ENCODE results near the gene WDR75. TPM values are rescaled to one million over a fixed set of nuclear protein-coding genes. Genes with fewer than 3 reads are reported as not detected.

Gene WDR75
- total RNA-seq = 48.3 TPM

DNA sequence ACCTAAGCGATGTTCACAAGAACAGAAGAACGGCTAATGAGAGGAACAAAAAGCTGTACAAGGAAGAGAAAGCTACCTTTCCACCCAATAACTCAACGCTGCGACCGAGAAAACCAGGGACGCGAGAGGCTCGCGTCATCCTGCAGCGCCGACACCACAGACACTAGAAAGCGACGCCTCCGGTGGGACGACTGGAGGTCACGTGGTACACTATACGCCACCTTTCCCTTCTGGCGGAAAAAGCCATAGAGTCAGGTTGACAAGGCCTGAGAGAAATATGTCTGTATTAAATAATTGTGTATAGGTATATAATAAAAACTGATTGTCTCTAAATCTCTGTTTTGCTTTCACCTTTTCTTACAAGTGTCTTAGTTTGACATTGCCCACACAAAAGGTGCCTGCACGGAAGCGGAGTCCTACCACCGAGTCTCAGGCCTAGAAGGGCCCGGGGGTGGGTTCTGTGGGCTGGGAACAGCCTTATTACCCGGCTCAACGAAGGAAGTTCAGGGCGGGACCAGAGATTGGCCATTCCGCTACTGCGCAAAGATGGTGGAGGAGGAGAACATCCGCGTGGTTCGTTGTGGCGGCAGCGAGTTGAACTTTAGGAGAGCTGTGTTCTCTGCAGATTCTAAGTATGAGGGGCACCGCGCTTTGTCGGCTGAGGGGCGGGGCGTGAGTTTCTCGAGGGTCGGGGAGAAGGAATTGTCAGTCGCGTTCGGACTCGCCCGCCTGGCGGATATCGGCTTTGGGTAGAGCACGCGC lies at the start of gene WDR75:
TSS of gene WDR75 (plus strand) at position 528 of the 762 bp plus-strand sequence. CDS start at position 547, 19 bp downstream.

Other genes with a start within 250 kb of the WDR75 start
- gene SLC40A1, start 139.3 kb downstream of the WDR75 start, total RNA-seq = 104 TPM
- gene ASNSD1, start 220.0 kb downstream of the WDR75 start, total RNA-seq = 40.9 TPM
- gene ANKAR, start 233.2 kb downstream of the WDR75 start, total RNA-seq = 23.4 TPM